Measurements from ENCODE around the gene OR4D6. TPM values are rescaled to one million over a fixed set of nuclear protein-coding genes. Genes with fewer than 3 reads are reported as not detected.
A peak's percentile ranks its signal among the peaks of the same experiment; 100 is the strongest.

OR4D6 gene
- total RNA-seq, 1 experiment from 2014 or later: not detected

- Histone ChIP-seq H4K20me1 (ENCODE audit: low read length) (no peaks in the 10 kb centered on the region), H2AFZ (ENCODE audit: low read length) (no peak overlapping the region), H3K4me1 (ENCODE audit: insufficient read depth, low read length) (no peaks in the 10 kb centered on the region), H3K27me3 (ENCODE audit: low read length) (peaks cover 36% of the 10 kb centered on the region), H3K79me2 (ENCODE audit: low read length) (no peaks in the 10 kb centered on the region), H3K9me3 (ENCODE audit: low read length) (no peaks in the 10 kb centered on the region), H3K36me3 (ENCODE audit: low read depth, low read length) (no peaks in the 10 kb centered on the region), H3K9ac (ENCODE audit: low read length) (no peak overlapping the region), H3K4me3 (ENCODE audit: low read length) (no peak overlapping the region), H3F3A (ENCODE audit: low read length, unreplicated experiment) (no peaks in the 10 kb centered on the region), H3K9me2 (replicated peaks; ENCODE audit: low read length) (no peaks in the 10 kb centered on the region), H3K4me2 (ENCODE audit: low read length) (no peak overlapping the region), H3K27ac (ENCODE audit: low read length) (no peak overlapping the region)
- TF ChIP-seq EZH2phosphoT487 (IDR thresholded peaks at IDR 0.05; ENCODE audit: borderline replicate concordance, low read length): no peak
- TF ChIP-seq EZH2 (IDR thresholded peaks at IDR 0.05; ENCODE audit: low read length, unreplicated experiment): no peak
- no peak for TF ChIP-seq CTCF (conservative IDR thresholded peaks at IDR 0.05; ENCODE audit: low read depth, low read length)
- BruUV-seq (replicated peaks): no TSS peak
- intact Hi-C loops (cut with micrococcal nuclease): no loop called here
- no peak for ATAC-seq
- ChIA-PET POLR2A (ENCODE audit: unreplicated experiment) (no interaction called here), CTCF (no interaction called here)
- no peak for DNase-seq
These were observed 29.7 kb upstream of the OR4D6 start for GRCh38 chr11:59427068-59427382.

GRCh38 chr11:59429924-59430516, 26.7 kb upstream of the OR4D6 start:
- Histone ChIP-seq H3K79me2 (ENCODE audit: low read length) (no peaks in the 10 kb centered on the region), H2AFZ (ENCODE audit: low read length) (no peak overlapping the region), H3K27ac (ENCODE audit: low read length) (no peak overlapping the region), H4K20me1 (ENCODE audit: low read length) (no peaks in the 10 kb centered on the region), H3K9me3 (ENCODE audit: low read length) (no peaks in the 10 kb centered on the region), H3K27me3 (ENCODE audit: low read length) (peaks cover 22% of the 10 kb centered on the region), H3K36me3 (ENCODE audit: low read depth, low read length) (no peaks in the 10 kb centered on the region), H3K4me1 (ENCODE audit: insufficient read depth, low read length) (no peaks in the 10 kb centered on the region), H3K4me3 (ENCODE audit: low read length) (no peak overlapping the region), H3K9ac (ENCODE audit: low read length) (no peak overlapping the region), H3K4me2 (ENCODE audit: low read length) (no peak overlapping the region), H3F3A (ENCODE audit: low read length, unreplicated experiment) (no peaks in the 10 kb centered on the region), H3K9me2 (replicated peaks; ENCODE audit: low read length) (no peaks in the 10 kb centered on the region)
- ChIA-PET CTCF (no interaction called here), POLR2A (ENCODE audit: unreplicated experiment) (no interaction called here)
- peak; percentile 54; the same call in 1 of the 2 replicates for ATAC-seq
- DNase-seq: peak; percentile 86
- intact Hi-C loops (cut with micrococcal nuclease): loop anchor here (1.0 kb wide), 1 partner anchor 259 kb away; no protein-coding TSS in a partner anchor
- BruUV-seq (replicated peaks): no TSS peak
- TF ChIP-seq EZH2phosphoT487 (IDR thresholded peaks at IDR 0.05; ENCODE audit: borderline replicate concordance, low read length) (no peak), CTCF (conservative IDR thresholded peaks at IDR 0.05; ENCODE audit: low read depth, low read length) (peak; percentile 96)

GRCh38 chr11:59436169-59436568, 20.6 kb upstream of the OR4D6 start, which contains the start of gene OR5A1:
Gene OR5A1, plus strand, starts transcription at chr11:59436469. Its CDS starts 6,700 bp downstream, at chr11:59443169.
- Histone ChIP-seq H3K79me2 (ENCODE audit: low read length) (no peaks in the 10 kb centered on the region), H3K27me3 (ENCODE audit: low read length) (peaks cover 63% of the 10 kb centered on the region), H3K9me2 (replicated peaks; ENCODE audit: low read length) (no peaks in the 10 kb centered on the region), H4K20me1 (ENCODE audit: low read length) (no peaks in the 10 kb centered on the region), H3K4me1 (ENCODE audit: insufficient read depth, low read length) (no peaks in the 10 kb centered on the region), H3K9me3 (ENCODE audit: low read length) (no peaks in the 10 kb centered on the region), H3F3A (ENCODE audit: low read length, unreplicated experiment) (no peaks in the 10 kb centered on the region), H3K27ac (ENCODE audit: low read length) (no peak within 1 kb of the TSS), H3K4me2 (ENCODE audit: low read length) (no peak within 1 kb of the TSS), H3K4me3 (ENCODE audit: low read length) (no peak within 1 kb of the TSS), H2AFZ (ENCODE audit: low read length) (no peak within 1 kb of the TSS), H3K36me3 (ENCODE audit: low read depth, low read length) (no peaks in the 10 kb centered on the region), H3K9ac (ENCODE audit: low read length) (no peak within 1 kb of the TSS)
- BruUV-seq (replicated peaks): no TSS peak
- ATAC-seq: no peak
- TF ChIP-seq EZH2phosphoT487 (IDR thresholded peaks at IDR 0.05; ENCODE audit: borderline replicate concordance, low read length): no peak
- TF ChIP-seq CTCF (conservative IDR thresholded peaks at IDR 0.05; ENCODE audit: low read depth, low read length): no peak
- TF ChIP-seq EZH2 (IDR thresholded peaks at IDR 0.05; ENCODE audit: low read length, unreplicated experiment): no peak
- intact Hi-C loops (cut with micrococcal nuclease): no loop called here
- DNase-seq: no peak
- ChIA-PET CTCF (no interaction called here), POLR2A (ENCODE audit: unreplicated experiment) (no interaction called here)

Measured in PC-3 (cell line).